Fibroblast of upper back skin (primary cell): ENCODE data around the gene TFF3.

Source experiments
- DNase-seq: peaks from one replicate; pipeline ENCODE4 v3.0.0-alpha.2; 2013

TFF3 gene

GRCh38 chr21:42263591-42264131 is 51.5 kb downstream of the TFF3 start:
- no peak for DNase-seq

GRCh38 chr21:42262831-42263231 is 52.4 kb downstream of the TFF3 start:
- peak; percentile 3 for DNase-seq

- DNase-seq: no peak
These were observed 53.4 kb downstream of the TFF3 start for GRCh38 chr21:42261829-42262200.
